H1 (cell line): ENCODE measurements around the gene CNTNAP1. TPM values are rescaled to one million over a fixed set of nuclear protein-coding genes. Genes with fewer than 3 reads are reported as not detected.

ENCODE experiments used
- BRCA1 ChIP-seq: IDR thresholded peaks from 2 replicates; pipeline ENCODE4 v1.6.1; 2012; ENCODE audit warnings: low read depth, low read length, improper control_type of control experiment
- FOSL1 ChIP-seq: IDR thresholded peaks from 2 replicates; pipeline ENCODE4 v1.6.1; 2011; ENCODE audit warnings: mild to moderate bottlenecking, low read depth, low read length, moderate library complexity; ENCODE audit not compliant: insufficient read depth
- GABPA ChIP-seq: IDR thresholded peaks from 2 replicates; pipeline ENCODE4 v1.6.1; 2011; ENCODE audit warnings: mild to moderate bottlenecking, low read length, moderate library complexity, borderline replicate concordance; ENCODE audit not compliant: insufficient read depth
- HDAC6 ChIP-seq: IDR thresholded peaks from one replicate; pipeline ENCODE4 v1.7.1; 2012; ENCODE audit warnings: low read depth, mild to moderate bottlenecking, inconsistent platforms, low read length, moderate library complexity
- JUND ChIP-seq: IDR thresholded peaks from 2 replicates; pipeline ENCODE4 v1.6.1; 2011; ENCODE audit warnings: mild to moderate bottlenecking, improper control_type of control experiment, low read length
- TEAD4 ChIP-seq: IDR thresholded peaks from 2 replicates; pipeline ENCODE4 v1.6.1; 2012; ENCODE audit warnings: low read depth, low read length, inconsistent platforms, mixed read lengths
- polyA plus RNA-seq, 7 experiments: library from polyadenylated mRNA; depleted of rRNA in 3 of 7; stranded (reverse) in 5 of 7; unstranded in 2 of 7; fragments of >200 nt in 5 of 7; fragments of 200-250 nt in 2 of 7; gene quantifications; 1 replicate in 5 of 7; 2 replicates in 1 of 7; 4 replicates in 1 of 7; pipeline versions ENCODE4 v1.2.1 to v1.2.3, GENCODE V29; 2011 to 2013; ENCODE audit warnings: missing spikeins in 2 of 7, mixed read lengths in 2 of 7
- total RNA-seq: library from RNA; stranded (reverse); fragmentation: NEBNext Ultra II Directional; extraction: Animal tissue kit (Norgen Biotek cat#: 25700); gene quantifications from 2 replicates; pipeline ENCODE4 v1.2.1, GENCODE V29; 2021
- TF ChIP-seq, protein P1 (sequence below): fragments of 300-600 bp; sonication (generic); IDR thresholded peaks from 2 replicates; pipeline ENCODE4 v1.7.1; 2012; ENCODE audit warnings: low read length, moderate library complexity, mild to moderate bottlenecking, inconsistent platforms; ENCODE audit not compliant: insufficient replicate concordance
- TF ChIP-seq, protein P2 (sequence below): IDR thresholded peaks from 2 replicates; pipeline ENCODE4 v1.6.1; 2012; ENCODE audit warnings: inconsistent platforms
- TF ChIP-seq, protein P3 (sequence below): IDR thresholded peaks from 2 replicates; pipeline ENCODE4 v1.6.1; 2012; ENCODE audit warnings: inconsistent platforms

The CNTNAP1 gene
- total and polyA plus RNA-seq, 2 of the 8 experiments (the other 6 are each of a cell fraction or from before 2014, with no cell fraction given) = 4.7 to 10.0 TPM

DNA sequence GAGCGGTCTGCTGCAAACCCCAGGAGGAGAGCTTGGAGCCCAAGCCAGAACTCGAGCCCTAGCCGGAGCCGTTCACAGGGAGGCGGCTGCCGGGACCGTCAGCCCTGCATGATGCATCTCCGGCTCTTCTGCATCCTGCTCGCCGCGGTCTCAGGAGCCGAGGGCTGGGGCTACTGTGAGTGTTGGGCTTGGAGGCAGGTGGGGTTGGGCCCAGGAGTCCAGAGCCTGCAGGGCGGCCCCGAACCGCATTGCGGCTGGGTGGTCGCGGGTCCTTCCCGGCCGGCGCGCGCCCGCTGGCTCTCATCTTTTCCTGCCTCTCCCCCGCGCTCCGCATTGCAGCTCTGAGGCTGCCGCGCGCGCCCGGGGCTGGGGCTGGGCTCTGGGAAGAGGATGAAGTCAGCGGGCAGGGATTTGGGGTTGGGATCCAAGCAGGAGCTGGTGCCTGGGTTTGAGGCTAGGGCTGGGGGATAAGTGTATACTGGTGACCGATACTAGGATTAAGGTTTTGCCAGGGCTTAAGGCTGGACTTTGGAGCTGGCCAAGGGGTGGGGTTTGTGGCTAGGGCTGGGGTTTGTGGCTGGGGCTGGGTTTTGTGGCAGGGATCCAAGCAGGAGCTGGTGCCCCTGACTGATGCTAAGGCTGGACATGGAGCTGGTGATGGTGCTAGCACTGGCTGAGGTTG is 532 bp downstream of the CNTNAP1 start (continued):
- TF ChIP-seq, protein P1, sequence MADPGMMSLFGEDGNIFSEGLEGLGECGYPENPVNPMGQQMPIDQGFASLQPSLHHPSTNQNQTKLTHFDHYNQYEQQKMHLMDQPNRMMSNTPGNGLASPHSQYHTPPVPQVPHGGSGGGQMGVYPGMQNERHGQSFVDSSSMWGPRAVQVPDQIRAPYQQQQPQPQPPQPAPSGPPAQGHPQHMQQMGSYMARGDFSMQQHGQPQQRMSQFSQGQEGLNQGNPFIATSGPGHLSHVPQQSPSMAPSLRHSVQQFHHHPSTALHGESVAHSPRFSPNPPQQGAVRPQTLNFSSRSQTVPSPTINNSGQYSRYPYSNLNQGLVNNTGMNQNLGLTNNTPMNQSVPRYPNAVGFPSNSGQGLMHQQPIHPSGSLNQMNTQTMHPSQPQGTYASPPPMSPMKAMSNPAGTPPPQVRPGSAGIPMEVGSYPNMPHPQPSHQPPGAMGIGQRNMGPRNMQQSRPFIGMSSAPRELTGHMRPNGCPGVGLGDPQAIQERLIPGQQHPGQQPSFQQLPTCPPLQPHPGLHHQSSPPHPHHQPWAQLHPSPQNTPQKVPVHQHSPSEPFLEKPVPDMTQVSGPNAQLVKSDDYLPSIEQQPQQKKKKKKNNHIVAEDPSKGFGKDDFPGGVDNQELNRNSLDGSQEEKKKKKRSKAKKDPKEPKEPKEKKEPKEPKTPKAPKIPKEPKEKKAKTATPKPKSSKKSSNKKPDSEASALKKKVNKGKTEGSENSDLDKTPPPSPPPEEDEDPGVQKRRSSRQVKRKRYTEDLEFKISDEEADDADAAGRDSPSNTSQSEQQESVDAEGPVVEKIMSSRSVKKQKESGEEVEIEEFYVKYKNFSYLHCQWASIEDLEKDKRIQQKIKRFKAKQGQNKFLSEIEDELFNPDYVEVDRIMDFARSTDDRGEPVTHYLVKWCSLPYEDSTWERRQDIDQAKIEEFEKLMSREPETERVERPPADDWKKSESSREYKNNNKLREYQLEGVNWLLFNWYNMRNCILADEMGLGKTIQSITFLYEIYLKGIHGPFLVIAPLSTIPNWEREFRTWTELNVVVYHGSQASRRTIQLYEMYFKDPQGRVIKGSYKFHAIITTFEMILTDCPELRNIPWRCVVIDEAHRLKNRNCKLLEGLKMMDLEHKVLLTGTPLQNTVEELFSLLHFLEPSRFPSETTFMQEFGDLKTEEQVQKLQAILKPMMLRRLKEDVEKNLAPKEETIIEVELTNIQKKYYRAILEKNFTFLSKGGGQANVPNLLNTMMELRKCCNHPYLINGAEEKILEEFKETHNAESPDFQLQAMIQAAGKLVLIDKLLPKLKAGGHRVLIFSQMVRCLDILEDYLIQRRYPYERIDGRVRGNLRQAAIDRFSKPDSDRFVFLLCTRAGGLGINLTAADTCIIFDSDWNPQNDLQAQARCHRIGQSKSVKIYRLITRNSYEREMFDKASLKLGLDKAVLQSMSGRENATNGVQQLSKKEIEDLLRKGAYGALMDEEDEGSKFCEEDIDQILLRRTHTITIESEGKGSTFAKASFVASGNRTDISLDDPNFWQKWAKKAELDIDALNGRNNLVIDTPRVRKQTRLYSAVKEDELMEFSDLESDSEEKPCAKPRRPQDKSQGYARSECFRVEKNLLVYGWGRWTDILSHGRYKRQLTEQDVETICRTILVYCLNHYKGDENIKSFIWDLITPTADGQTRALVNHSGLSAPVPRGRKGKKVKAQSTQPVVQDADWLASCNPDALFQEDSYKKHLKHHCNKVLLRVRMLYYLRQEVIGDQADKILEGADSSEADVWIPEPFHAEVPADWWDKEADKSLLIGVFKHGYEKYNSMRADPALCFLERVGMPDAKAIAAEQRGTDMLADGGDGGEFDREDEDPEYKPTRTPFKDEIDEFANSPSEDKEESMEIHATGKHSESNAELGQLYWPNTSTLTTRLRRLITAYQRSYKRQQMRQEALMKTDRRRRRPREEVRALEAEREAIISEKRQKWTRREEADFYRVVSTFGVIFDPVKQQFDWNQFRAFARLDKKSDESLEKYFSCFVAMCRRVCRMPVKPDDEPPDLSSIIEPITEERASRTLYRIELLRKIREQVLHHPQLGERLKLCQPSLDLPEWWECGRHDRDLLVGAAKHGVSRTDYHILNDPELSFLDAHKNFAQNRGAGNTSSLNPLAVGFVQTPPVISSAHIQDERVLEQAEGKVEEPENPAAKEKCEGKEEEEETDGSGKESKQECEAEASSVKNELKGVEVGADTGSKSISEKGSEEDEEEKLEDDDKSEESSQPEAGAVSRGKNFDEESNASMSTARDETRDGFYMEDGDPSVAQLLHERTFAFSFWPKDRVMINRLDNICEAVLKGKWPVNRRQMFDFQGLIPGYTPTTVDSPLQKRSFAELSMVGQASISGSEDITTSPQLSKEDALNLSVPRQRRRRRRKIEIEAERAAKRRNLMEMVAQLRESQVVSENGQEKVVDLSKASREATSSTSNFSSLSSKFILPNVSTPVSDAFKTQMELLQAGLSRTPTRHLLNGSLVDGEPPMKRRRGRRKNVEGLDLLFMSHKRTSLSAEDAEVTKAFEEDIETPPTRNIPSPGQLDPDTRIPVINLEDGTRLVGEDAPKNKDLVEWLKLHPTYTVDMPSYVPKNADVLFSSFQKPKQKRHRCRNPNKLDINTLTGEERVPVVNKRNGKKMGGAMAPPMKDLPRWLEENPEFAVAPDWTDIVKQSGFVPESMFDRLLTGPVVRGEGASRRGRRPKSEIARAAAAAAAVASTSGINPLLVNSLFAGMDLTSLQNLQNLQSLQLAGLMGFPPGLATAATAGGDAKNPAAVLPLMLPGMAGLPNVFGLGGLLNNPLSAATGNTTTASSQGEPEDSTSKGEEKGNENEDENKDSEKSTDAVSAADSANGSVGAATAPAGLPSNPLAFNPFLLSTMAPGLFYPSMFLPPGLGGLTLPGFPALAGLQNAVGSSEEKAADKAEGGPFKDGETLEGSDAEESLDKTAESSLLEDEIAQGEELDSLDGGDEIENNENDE = no peak
- TF ChIP-seq FOSL1 (no peak), GABPA (peak; percentile 48; the same call in 1 of the 2 replicates), BRCA1 (no peak), TEAD4 (no peak), JUND (no peak), HDAC6 (no peak)
- TF ChIP-seq, protein P2, sequence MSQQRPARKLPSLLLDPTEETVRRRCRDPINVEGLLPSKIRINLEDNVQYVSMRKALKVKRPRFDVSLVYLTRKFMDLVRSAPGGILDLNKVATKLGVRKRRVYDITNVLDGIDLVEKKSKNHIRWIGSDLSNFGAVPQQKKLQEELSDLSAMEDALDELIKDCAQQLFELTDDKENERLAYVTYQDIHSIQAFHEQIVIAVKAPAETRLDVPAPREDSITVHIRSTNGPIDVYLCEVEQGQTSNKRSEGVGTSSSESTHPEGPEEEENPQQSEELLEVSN = peak; percentile 45
- TF ChIP-seq, protein P3, sequence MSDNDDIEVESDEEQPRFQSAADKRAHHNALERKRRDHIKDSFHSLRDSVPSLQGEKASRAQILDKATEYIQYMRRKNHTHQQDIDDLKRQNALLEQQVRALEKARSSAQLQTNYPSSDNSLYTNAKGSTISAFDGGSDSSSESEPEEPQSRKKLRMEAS = 0 out of 2 replicates have a peak, but pooled peaks have one; percentile 5
